Prostate gland (tissue), 2 donors: ENCODE measurements around the gene HUNK. TPM values are rescaled to one million over a fixed set of nuclear protein-coding genes. Genes with fewer than 3 reads are reported as not detected.

ENCODE experiments used
- DNase-seq: peaks from one replicate; pipeline ENCODE4 v3.0.0-alpha.2; 2019; ENCODE audit warnings: low spot score
- H3K27ac ChIP-seq, 2 donors: fragments of 200-600 bp; sonication (generic); 2 replicates each; pipeline ENCODE4 v1.5.1; 2017 to 2019
- H3K27me3 ChIP-seq: fragments of 200-600 bp; sonication (generic); replicated peaks from 2 replicates; pipeline ENCODE4 v1.5.1; 2019; ENCODE audit not compliant: insufficient read depth
- H3K36me3 ChIP-seq, 2 donors: fragments of 200-600 bp; sonication (generic); 1 replicate in 1 of 2; 2 replicates in 1 of 2; pipeline versions ENCODE4 v1.5.1 to v1.8.1; 2017 to 2019
- H3K4me1 ChIP-seq: fragments of 200-600 bp; sonication (generic); replicated peaks from 2 replicates; pipeline ENCODE4 v1.5.1; 2019
- H3K4me3 ChIP-seq, 2 donors: fragments of 200-600 bp; sonication (generic); 2 replicates each; pipeline ENCODE4 v1.5.1; 2017 to 2019
- H3K9me3 ChIP-seq: fragments of 200-600 bp; sonication (generic); 2 replicates; pipeline ENCODE4 v1.5.1; 2017
- POLR2A ChIP-seq: fragments of 450-650 bp; IDR thresholded peaks from one replicate; pipeline ENCODE4 v1.6.1; 2016; ENCODE audit warnings: antibody characterized with exemption, mild to moderate bottlenecking
- POLR2AphosphoS5 ChIP-seq: sonication (generic); formaldehyde crosslinking; IDR thresholded peaks from one replicate; pipeline ENCODE4 v1.6.1; 2017; ENCODE audit warnings: antibody characterized with exemption
- WGBS: methylation state at CpG from one replicate; pipeline ENCODE4 v1.1.5; 2018; 5-methylcytosine and 5-hydroxymethylcytosine counted together
- intact Hi-C: fragments of 100-400 bp; cut with DNase I; formaldehyde crosslinking; loops from one replicate; pipeline ENCODE4 v1.14.2; 2022
- total RNA-seq, 2 donors: library from RNA; depleted of rRNA; stranded (reverse); fragments of >200 nt; gene quantifications; one replicate each; pipeline ENCODE4 v1.1.0, GENCODE V29; 2016
- TF ChIP-seq, protein P1 (sequence below), 4 experiments: fragments of 200-600 bp in 2 of 4; fragments of 450-650 bp in 2 of 4; sonication (generic) in 2 of 4; IDR thresholded peaks; 1 replicate in 3 of 4; 2 replicates in 1 of 4; pipeline ENCODE4 v1.5.1; 2016 to 2019; ENCODE audit warnings: antibody characterized with exemption in 4 of 4, mild to moderate bottlenecking in 2 of 4, moderate library complexity in 2 of 4

HUNK gene
- total RNA-seq, 2 donors from 2014 or later, result 3.7 to 5.0 TPM

DNA sequence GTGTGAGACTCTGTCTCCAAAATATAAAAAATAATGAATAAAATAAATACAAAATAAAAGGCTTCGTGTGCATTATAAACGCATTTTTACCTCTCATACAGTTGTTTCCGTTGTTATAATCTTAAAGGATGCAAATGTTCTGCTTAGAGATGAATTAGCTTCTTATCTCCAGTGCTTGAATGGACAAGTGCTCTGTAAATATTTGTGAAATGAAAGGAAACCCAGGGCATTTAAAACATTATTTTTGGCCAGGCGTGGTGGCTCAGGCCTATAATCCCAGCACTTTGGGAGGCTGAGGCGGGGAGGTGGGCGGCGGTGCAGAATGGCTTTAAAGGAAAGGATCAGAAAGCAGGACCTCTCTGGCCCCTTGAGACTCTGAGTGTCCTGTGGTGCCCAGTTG lies 94.5 kb downstream of the HUNK start:
- 72% methylated on average over 7 of the region's 7 CpGs for WGBS
- intact Hi-C loops, result no loop called here
- DNase-seq, result no peak

DNA sequence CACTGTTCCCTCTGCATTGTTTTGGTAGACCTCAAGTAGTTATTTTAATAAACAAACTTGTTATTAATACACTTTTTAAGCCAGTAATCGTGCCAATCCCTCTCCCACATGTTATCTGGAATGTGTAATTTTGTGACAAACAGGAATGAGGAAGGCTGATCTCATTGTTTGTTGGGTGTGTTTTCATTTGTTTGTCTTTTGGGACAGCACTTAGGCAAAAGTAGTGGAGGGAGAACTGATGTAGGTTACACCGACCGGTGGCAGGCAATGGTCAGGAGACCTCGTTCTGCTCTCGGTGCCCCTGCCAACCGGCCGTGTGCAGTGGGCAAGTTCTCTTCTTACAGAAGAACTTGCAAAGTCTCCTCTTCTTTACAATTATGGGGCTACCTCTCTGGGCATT lies 99.8 kb downstream of the HUNK start:
- Histone ChIP-seq H3K4me1 (no peaks in the 10 kb centered on the region), H3K27me3 (no peaks in the 10 kb centered on the region), H3K36me3 (no peaks in the 10 kb centered on the region), H3K9me3 (no peaks in the 10 kb centered on the region), H3K27ac (no peak overlapping the region), H3K4me3 (no peak overlapping the region)
- DNase-seq, result no peak
- TF ChIP-seq, protein P1, sequence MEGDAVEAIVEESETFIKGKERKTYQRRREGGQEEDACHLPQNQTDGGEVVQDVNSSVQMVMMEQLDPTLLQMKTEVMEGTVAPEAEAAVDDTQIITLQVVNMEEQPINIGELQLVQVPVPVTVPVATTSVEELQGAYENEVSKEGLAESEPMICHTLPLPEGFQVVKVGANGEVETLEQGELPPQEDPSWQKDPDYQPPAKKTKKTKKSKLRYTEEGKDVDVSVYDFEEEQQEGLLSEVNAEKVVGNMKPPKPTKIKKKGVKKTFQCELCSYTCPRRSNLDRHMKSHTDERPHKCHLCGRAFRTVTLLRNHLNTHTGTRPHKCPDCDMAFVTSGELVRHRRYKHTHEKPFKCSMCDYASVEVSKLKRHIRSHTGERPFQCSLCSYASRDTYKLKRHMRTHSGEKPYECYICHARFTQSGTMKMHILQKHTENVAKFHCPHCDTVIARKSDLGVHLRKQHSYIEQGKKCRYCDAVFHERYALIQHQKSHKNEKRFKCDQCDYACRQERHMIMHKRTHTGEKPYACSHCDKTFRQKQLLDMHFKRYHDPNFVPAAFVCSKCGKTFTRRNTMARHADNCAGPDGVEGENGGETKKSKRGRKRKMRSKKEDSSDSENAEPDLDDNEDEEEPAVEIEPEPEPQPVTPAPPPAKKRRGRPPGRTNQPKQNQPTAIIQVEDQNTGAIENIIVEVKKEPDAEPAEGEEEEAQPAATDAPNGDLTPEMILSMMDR (IDR thresholded peaks at IDR 0.05), result no peak
- TF ChIP-seq POLR2A, result no peak
- TF ChIP-seq POLR2AphosphoS5, result no peak
- intact Hi-C loops, result no loop called here
- WGBS, result 81% methylated on average over 7 of the region's 7 CpGs

More for the DNA sequence above, 94.5 kb downstream of the HUNK start:
- H3K9me3 ChIP-seq, result no peaks in the 10 kb centered on the region
- no peaks in the 10 kb centered on the region for H3K36me3 ChIP-seq
- H3K4me3 ChIP-seq, result no peak overlapping the region
- no peaks in the 10 kb centered on the region for H3K27me3 ChIP-seq
- no peaks in the 10 kb centered on the region for H3K4me1 ChIP-seq
- TF ChIP-seq, protein P1 (IDR thresholded peaks at IDR 0.05), result no peak
- TF ChIP-seq POLR2A (no peak), POLR2AphosphoS5 (no peak)
- no peak overlapping the region for H3K27ac ChIP-seq

DNA sequence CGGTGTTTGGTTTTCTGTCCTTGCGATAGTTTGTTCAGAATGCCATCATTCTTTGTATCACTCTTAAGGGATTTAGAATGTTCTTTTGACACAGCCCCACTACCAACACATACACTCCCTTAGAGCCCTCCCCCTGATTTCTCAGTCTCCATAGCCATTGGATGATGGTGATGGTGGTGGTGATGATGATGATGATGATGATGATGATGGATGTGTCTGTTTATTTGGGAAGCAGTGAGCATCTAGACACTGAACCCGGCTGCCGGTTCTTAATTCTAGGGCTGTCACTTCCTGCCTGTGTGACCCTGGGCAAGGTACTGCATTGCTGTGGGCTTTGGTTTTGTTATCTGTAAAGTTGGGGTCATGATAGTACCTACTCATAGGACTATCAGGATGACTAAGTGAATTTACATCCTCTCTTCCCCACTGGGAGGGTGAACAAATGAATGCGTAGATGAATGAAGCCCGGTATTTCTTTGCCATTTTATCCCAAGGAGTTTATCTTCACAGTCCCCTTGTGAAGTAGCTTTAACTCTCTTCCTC lies 100.7 kb downstream of the HUNK start:
- Histone ChIP-seq H3K27ac (no peak overlapping the region), H3K36me3 (no peaks in the 10 kb centered on the region), H3K27me3 (no peaks in the 10 kb centered on the region), H3K4me1 (no peaks in the 10 kb centered on the region), H3K4me3 (no peak overlapping the region), H3K9me3 (no peaks in the 10 kb centered on the region)
- DNase-seq, result no peak
- WGBS, result 96% methylated on average over 6 of the region's 6 CpGs
- intact Hi-C loops, result no loop called here
- TF ChIP-seq POLR2A (no peak), POLR2AphosphoS5 (no peak)
- TF ChIP-seq, protein P1 (IDR thresholded peaks at IDR 0.05), result no peak

DNA sequence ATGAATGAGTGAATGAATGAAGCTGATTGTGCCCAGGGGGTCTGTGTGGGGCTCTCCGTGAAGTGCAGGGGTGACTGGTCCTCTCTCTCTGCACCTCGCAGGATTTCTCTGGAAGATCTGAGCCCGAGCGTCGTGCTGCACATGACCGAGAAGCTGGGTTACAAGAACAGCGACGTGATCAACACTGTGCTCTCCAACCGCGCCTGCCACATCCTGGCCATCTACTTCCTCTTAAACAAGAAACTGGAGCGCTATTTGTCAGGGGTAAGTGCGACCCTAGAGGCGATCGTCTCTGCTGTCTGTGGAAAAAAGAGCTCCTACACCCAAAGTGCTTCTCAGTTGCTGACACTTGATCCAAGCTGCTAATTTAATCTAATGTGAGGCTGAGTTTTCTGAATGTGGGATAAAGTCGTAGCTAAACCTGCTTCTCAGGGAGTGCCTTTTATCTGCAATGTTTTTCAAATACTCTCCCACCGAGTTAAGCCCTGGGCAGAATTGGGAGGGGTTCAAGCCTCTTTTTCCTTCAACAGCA lies 101.7 kb downstream of the HUNK start:
- TF ChIP-seq POLR2A, result no peak
- TF ChIP-seq, protein P1 (IDR thresholded peaks at IDR 0.05), result no peak
- TF ChIP-seq POLR2AphosphoS5, result no peak
- H3K4me3 ChIP-seq, result no peak overlapping the region
- no peaks in the 10 kb centered on the region for H3K36me3 ChIP-seq
- 81% methylated on average over 16 of the region's 16 CpGs for WGBS
- DNase-seq, result no peak
- intact Hi-C loops, result no loop called here
- H3K27ac ChIP-seq, result no peak overlapping the region
- H3K27me3 ChIP-seq, result no peaks in the 10 kb centered on the region
- H3K4me1 ChIP-seq, result no peaks in the 10 kb centered on the region
- H3K9me3 ChIP-seq, result no peaks in the 10 kb centered on the region

DNA sequence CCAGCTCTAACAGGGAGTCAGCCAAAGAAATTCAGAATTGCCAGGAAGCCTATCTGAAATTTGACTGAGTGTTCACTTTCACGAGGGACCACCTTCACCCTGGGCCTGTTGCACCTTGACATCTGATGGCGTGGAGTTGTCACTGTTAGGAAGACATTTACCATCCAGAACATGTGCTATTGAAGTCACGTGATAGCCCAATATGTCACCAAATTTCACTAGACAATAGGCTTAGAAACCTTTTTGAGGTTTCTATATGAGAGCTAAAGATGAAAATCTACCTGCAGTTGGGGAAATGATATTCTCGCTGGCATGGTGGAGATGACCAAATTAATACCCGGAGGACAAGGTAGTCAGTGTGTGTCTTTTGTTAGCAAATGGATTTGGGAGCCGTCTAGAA lies 102.7 kb downstream of the HUNK start:
- intact Hi-C loops, result no loop called here
- WGBS, result 96% methylated on average over 6 of the region's 6 CpGs
- no peaks in the 10 kb centered on the region for H3K27me3 ChIP-seq
- no peaks in the 10 kb centered on the region for H3K9me3 ChIP-seq
- H3K27ac ChIP-seq, result no peak overlapping the region
- TF ChIP-seq, protein P1 (IDR thresholded peaks at IDR 0.05), result no peak
- TF ChIP-seq POLR2AphosphoS5, result no peak
- TF ChIP-seq POLR2A, result no peak
- H3K4me3 ChIP-seq, result no peak overlapping the region
- no peaks in the 10 kb centered on the region for H3K4me1 ChIP-seq
- no peak for DNase-seq
- no peaks in the 10 kb centered on the region for H3K36me3 ChIP-seq
